GM19324 (cell line): ENCODE results near the gene VAPA.

Experiments
- ATAC-seq: cut with Tn5 transposase; IDR thresholded peaks from one replicate; pipeline ENCODE4 v1.9.1; 2021; ENCODE audit warnings: mild to moderate bottlenecking, moderate library complexity; ENCODE audit not compliant: unreplicated experiment, low FRiP score

VAPA gene

GRCh38 chr18:9965711-9966624 lies 52.2 kb downstream of the VAPA start:
- no peak for ATAC-seq

- ATAC-seq = no peak
Measured at GRCh38 chr18:9968081-9968848, 54.4 kb downstream of the VAPA start.

- no peak for ATAC-seq
Measured at GRCh38 chr18:9969247-9969646, 55.4 kb downstream of the VAPA start.

- ATAC-seq = no peak
Measured at GRCh38 chr18:9971313-9971920, 57.6 kb downstream of the VAPA start.

GRCh38 chr18:9973470-9973869 lies 59.7 kb downstream of the VAPA start:
- no peak for ATAC-seq

GRCh38 chr18:9974279-9974915 lies 60.6 kb downstream of the VAPA start:
- no peak for ATAC-seq

GRCh38 chr18:9975658-9976057 lies 61.8 kb downstream of the VAPA start:
- no peak for ATAC-seq

GRCh38 chr18:9982711-9983110 lies 68.9 kb downstream of the VAPA start:
- ATAC-seq = no peak

- ATAC-seq = no peak
Measured at GRCh38 chr18:9984080-9984479, 70.3 kb downstream of the VAPA start.

GRCh38 chr18:9985641-9986040 lies 71.8 kb downstream of the VAPA start:
- no peak for ATAC-seq

- ATAC-seq = no peak
Measured at GRCh38 chr18:9986156-9986930, 72.5 kb downstream of the VAPA start.

- no peak for ATAC-seq
Measured at GRCh38 chr18:9987345-9987744, 73.5 kb downstream of the VAPA start.

GRCh38 chr18:9987931-9988330 lies 74.1 kb downstream of the VAPA start:
- ATAC-seq = no peak

GRCh38 chr18:9988665-9989064 lies 74.8 kb downstream of the VAPA start:
- ATAC-seq = no peak

- ATAC-seq = no peak
Measured at GRCh38 chr18:9989481-9989880, 75.7 kb downstream of the VAPA start.

- ATAC-seq = no peak
Measured at GRCh38 chr18:9991011-9992000, 77.5 kb downstream of the VAPA start.

GRCh38 chr18:9992300-9992972 lies 78.6 kb downstream of the VAPA start:
- no peak for ATAC-seq

GRCh38 chr18:9992973-9993520 lies 79.2 kb downstream of the VAPA start:
- ATAC-seq = no peak
